Measurements from ENCODE around the gene DNA2.

DNA2 gene

DNA sequence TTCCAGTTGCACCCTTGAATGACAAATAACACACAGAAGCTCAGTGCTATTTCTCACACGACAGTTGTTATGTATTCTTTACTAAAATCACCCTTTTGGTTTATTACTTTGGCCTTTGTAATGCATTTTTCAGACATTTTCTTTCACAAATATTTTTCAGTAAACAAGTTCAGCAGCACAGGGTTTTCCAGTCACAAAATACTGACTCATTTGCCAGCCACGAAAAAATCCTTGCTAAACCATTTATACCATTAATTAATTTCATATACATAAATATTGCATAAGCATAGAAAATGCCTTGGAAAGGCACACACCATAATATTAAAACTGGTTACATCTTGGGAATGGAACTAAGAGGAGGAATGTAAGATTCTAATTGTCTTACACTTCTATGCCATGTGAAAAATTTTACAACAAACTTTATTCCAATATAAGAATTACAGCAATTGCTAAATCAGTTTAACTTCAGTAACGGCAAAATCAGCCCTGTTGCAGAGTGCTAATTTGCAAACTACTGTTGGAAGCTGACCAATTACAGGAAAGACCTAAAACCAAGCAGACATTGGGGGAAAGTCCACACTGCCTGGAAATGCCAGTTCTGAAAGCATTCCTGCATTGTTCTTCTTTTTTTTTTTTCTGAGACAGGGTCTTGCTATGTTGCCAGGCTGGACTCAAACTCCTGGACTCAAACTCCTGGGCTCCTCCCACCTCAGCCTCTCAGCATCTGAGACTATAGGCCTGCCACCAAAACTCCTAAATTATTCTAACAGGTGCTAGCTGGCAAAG lies 107.5 kb downstream of the DNA2 start:
- DNase-seq (ENCODE audit: low spot score) = no peak
